ENCODE measurements around the gene ARL5B.

Gene ARL5B

DNA sequence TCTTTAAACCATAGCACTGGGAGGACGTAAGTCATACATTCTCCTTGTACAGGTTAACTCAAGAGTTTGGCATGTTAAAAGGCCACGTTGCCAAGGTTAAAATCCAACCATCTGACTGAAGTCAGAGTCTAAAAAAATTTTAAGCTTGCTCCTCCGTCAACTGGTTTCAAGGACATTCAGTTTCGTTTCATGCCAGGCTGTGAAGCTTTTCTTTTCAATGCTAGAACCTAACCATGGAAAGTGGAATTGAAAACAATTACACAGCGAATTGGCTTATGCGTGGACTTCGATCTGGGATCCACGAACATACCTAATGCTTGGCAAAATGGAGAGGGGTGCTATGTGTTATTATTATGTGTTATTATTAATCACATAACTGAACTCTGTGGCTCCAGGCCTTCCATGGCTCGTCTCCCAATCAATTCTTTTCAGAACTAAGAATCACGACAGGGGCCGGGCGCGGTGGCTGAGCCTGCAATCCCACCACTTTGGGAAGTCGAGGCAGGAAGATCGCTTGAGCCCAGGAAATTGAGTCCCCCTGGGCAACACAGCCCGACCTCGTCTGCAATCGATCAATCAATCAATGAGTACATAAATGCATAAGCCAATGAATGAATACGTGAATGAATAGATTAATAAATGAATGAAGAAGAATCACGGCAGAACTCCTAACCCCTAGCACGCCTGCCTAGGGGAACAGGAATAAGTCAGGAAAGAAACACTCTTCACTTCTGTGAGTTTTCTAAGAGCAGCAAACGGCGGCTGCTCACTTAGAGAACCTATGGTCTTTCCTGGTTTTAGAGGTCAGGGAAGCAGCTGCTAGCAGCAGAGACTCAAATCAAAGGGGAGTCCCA is 733 bp upstream of the ARL5B start:
- no peak for DNase-seq (ENCODE audit: low read depth)

DNA sequence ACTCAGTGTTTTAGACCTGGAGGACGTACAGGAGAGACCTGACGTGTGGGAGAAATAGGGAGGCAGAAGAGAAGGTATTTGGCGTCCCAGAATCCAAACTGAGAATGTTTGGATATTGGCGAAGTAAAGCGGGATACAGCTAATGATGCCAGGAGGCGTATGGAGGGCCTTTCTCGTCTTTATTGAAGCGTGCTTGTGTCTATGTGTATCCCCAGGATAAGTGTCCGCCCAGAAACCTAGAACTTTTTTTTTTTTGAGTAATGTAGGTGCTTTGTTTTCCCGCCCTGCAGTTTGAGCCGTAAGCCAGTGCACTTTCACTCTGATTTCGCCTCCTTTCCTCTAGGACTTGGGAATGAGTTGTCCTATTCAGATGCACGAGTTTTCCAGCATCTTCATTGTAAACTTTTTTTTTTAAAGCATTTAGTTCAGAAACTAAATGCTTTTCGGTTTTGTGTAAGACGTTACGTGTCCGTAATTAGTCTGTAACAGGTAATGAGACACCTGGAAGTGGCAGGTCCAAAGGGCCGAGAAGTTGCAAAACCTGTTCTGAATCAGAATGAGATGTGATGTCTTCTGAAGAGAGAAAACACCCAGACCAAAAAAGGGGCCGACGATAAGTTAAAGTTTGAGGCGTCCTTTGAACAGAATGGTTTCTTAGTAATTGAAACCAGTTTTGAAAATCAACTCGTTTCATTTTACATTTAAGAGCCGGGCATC is 746 bp downstream of the ARL5B start:
- no peak for DNase-seq (ENCODE audit: low read depth)

GRCh38 chr10:18660816-18661431 is 1.7 kb downstream of the ARL5B start:
- no peak for DNase-seq (ENCODE audit: low read depth)

DNA sequence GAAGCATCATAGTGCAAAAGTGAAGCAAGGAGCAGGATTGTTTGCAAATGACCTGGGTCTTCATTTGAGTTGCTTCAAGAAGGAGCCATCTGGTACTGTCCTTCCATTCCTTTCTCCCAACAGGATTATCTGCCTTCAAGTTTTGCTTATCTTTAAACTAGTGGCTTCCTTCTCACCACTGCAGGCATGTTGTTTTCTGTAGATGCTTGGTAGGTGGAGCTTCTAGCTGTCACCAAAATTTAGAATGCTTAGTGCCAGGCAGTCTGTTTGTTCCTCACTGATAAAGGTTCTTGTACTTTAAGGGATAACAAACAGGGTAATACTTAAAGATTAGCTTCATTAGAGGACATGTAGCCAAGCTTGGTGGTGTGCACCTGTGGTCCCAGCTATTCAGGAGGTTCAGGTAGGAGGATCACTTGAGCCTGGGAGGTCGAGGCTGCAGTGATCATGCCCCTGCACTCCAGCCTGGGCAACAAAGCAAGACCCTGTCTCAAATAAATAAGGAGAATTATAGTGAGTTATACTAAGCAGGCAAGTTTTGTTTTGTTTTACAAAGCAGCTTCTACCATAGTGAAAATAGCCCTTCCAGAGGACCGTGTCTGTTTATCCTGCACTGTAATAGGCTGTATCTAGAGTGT is 5.7 kb downstream of the ARL5B start:
- DNase-seq (ENCODE audit: low read depth): no peak

DNA sequence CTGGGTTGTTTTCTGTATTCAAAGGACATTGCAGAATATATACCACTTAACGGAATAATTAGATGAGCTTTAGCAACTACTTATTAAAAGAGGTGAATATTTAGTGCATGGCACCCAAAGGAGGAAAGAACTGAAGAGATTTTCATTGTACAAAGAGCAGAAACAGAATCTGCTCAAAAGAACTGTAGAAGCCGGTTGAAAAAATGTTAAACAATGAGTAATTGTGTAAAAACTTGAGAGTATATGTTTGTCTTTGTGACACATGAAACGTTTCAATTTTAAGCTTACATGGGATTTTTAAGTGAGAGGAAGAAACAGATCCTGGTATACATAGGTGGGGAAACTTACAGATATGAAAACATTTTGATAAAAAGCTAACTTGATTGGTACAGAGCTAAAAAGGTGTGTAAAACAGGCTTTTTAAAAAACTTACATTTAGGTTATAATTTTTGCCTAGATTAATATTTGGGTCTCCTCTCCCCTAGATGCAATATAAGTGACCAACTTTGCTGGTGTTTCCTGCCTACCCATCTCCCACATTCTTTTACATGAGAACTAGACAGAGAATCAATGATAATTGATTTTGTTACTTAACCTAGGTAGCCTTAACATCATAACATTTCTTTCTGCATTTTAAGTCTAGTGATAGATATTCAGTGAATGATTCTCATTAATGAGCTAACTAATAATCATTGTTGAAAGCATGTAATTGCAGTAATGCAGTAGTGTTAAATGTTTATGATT is 6.8 kb downstream of the ARL5B start:
- DNase-seq (ENCODE audit: low read depth): no peak

DNA sequence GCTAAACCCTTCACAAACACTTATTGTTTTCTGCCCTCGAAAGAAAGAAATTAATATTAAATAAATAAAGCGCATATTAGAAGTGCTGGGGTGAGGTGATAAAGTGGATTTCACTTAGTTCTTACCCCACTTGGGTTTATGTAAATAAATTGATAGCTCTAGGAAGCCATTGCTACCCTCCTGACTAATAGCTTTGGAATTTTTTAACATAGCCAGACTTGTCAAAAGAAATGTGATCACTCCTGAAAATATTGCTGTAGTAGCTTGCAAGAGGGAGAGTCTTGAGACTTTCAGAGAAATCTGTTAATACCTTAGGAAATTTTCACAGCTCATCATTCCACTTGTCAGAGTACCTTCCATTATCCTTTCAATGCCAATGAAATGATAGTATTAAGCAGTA is 7.6 kb downstream of the ARL5B start:
- DNase-seq (ENCODE audit: low read depth): no peak

DNA sequence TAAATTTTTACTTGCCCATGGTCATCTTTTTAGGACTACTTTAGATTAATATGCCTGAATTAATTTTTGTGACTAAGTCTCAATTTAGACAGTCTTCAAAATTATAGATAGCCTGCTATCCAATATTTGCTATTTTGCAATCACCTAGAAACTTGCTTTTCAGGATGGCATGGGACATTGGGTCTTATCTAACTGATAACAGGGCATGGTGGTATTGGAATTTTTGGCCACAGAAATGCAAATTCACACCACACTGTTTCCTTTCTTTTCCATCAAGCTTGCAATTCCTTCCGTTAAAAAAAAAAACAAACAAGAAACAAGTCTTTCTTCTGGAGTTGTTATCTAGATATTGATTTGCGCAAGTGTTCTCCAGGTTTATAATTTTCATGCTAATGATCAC is 8.8 kb downstream of the ARL5B start:
- no peak for DNase-seq (ENCODE audit: low read depth)

GRCh38 chr10:18675086-18675801 is 16.0 kb downstream of the ARL5B start:
- no peak for DNase-seq (ENCODE audit: low read depth)

GRCh38 chr10:18680754-18681153 is 21.5 kb downstream of the ARL5B start:
- no peak for DNase-seq (ENCODE audit: low read depth)

DNA sequence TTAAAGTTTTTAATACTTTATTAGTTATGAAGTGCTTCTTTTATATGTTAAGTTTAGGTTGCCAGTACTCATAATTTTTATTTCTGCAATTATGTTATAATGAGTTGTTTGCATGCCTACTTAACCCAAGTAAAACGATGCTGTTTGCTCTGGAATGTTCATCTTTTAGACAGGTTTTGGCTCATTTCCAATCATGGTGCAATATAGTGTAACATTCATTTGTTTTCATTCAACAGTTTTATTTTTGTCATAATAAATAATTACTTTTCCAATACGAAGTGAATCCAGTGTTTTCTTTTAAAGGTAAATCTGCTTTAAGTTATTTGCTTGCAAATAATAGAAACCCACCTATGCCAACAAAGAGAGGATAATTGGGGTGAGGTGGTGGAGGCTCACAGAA is 22.1 kb downstream of the ARL5B start:
- no peak for DNase-seq (ENCODE audit: low read depth)

- DNase-seq (ENCODE audit: low read depth): no peak
Measured at GRCh38 chr10:18681971-18682411, 22.8 kb downstream of the ARL5B start.

GRCh38 chr10:18683427-18683826 is 24.2 kb downstream of the ARL5B start:
- no peak for DNase-seq (ENCODE audit: low read depth)

GRCh38 chr10:18684416-18684815 is 25.2 kb downstream of the ARL5B start:
- no peak for DNase-seq (ENCODE audit: low read depth)

DNA sequence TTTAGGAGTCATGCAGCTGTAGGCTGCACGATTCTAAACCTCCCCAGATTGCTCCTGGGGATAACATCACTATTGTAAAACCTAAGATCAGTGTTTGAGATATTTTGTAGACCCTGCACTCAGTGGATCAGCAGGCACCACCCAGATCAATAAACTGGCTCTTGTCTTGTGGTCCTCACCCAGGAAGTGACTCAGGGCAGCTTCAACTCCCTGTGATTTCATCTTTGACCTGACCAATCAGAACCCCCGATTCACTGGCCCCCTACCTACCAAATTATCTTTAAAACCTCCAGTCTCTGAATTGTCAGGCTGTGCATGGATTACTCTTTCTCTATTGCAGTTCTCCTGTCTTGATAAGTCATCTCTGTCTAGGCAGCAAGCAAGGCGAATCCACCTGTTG is 25.7 kb downstream of the ARL5B start:
- DNase-seq (ENCODE audit: low read depth): no peak

DNA sequence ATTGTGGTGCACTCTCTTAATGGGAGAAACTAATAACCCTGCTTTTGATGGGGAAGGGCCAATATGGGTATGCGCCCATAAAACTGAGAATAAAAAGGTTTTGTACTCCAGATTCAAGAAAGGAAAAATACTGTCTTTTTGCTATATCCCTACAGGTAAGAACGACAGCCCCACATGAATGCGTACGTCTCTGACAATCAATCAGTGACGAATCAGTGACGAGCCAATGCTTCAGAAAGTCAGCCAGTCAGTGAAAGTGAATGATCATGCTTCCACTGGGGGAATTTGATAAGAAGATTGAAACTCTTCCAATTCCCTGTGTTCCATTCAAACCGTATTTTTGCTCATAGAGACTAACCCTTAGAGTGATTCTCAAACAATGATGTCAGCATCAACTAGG is 26.3 kb downstream of the ARL5B start:
- no peak for DNase-seq (ENCODE audit: low read depth)

GRCh38 chr10:18687195-18687594 is 28.0 kb downstream of the ARL5B start:
- no peak for DNase-seq (ENCODE audit: low read depth)

DNA sequence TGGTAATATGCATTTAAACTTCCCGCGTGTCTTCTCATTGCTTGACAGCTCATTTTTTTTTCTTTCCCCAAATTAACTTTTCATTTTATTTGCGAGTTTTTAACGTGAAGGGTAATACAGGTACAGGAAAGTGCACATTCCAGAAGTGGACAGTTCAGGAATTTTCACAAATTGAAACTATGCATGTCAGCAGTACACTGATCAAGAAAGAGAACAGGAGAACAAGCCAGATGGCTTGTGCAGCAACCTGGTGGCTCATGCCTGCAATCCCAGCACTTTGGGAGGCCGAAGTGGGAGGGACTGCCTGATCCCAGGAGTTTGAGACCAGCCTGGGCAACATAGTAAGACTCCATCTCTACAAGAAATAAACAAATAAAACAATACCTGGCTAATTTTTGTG is 28.5 kb downstream of the ARL5B start:
- DNase-seq (ENCODE audit: low read depth): no peak

DNA sequence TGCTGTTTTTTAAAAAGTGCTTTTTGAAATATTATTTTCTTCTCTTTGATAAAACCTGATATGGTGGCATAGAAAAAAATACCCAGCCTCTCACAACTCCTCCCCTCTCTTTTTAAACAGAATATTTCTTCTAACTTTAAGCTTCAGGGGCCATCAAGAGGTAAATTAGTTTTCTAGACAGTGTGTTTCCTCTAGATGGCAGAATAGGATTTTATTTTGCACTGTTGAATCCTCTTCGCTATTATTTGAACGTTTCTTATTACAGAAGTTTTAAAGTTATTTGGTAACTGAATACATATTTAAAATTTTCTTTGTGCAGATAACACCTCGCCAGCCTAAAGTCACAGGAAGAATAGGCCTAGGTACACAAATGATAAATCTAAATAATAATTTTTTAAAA is 30.3 kb downstream of the ARL5B start:
- no peak for DNase-seq (ENCODE audit: low read depth)

DNA sequence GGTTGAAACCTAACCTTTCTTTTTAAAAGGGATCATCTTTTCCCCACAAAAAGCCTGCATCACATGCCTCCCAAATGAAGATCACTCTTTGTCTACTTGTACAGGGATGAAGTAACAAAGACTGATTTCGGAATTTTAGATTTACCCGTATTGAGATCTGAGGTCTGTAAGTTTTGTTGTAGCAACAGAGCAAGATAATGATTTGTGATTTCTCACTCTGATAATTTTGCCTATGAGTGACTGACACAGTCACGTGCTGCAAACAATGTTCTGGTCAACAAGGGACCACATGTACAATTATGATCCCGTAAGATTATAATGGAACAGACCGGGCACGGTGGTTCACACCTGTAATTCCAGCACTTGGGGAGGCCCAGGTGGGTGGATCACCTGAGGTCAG is 31.3 kb downstream of the ARL5B start:
- DNase-seq (ENCODE audit: low read depth): no peak

- no peak for DNase-seq (ENCODE audit: low read depth)
Measured at GRCh38 chr10:18699849-18700840, 40.9 kb downstream of the ARL5B start.
